Retinal pigment epithelial cell (primary cell): ENCODE measurements around the gene LPP.

ENCODE experiments used
- DNase-seq: peaks from one replicate; pipeline ENCODE4 v3.0.0-alpha.2; 2010; ENCODE audit warnings: low read depth
- H3K4me3 ChIP-seq: 2 replicates; pipeline ENCODE4 v1.5.1; 2011; ENCODE audit warnings: mild to moderate bottlenecking, low read length, control low read depth, moderate library complexity
- CTCF ChIP-seq: conservative IDR thresholded peaks from 2 replicates; pipeline ENCODE4 v1.5.1; 2011; ENCODE audit warnings: low read depth, low read length, control low read depth, inconsistent platforms

Gene LPP

GRCh38 chr3:188336178-188336577 lies 182.2 kb downstream of the LPP start:
- no peak for DNase-seq
- no peak for TF ChIP-seq CTCF
- H3K4me3 ChIP-seq, result no peak overlapping the region

GRCh38 chr3:188337232-188337631 lies 183.3 kb downstream of the LPP start:
- TF ChIP-seq CTCF, result no peak
- DNase-seq, result no peak
- no peak overlapping the region for H3K4me3 ChIP-seq

- peak; percentile 76 for DNase-seq
- H3K4me3 ChIP-seq, result no peak overlapping the region
- TF ChIP-seq CTCF, result no peak
Observed at GRCh38 chr3:188338086-188338485, 184.1 kb downstream of the LPP start.

- no peak for TF ChIP-seq CTCF
- no peak for DNase-seq
Observed at GRCh38 chr3:188339410-188340295, 185.7 kb downstream of the LPP start.

GRCh38 chr3:188341501-188341900 lies 187.5 kb downstream of the LPP start:
- TF ChIP-seq CTCF, result no peak
- H3K4me3 ChIP-seq, result no peak overlapping the region
- DNase-seq, result no peak

More at GRCh38 chr3:188339410-188340295, 185.7 kb downstream of the LPP start:
- H3K4me3 ChIP-seq, result no peak overlapping the region

- no peak overlapping the region for H3K4me3 ChIP-seq
- no peak for DNase-seq
- TF ChIP-seq CTCF, result no peak
Observed at GRCh38 chr3:188342991-188343732, 189.2 kb downstream of the LPP start.
